G401.6 (cell line): ENCODE data around the gene ZMYND10.
A peak's percentile ranks its signal among the peaks of the same experiment; 100 is the strongest.

Source experiments
- FAIRE-seq: peaks from 2 replicates; lab custom pipeline; 2012; peaks lifted over from hg19 to GRCh38; lab: Jason Lieb, UNC

Gene ZMYND10

GRCh38 chr3:50370594-50370993, 25.1 kb upstream of the ZMYND10 start:
- peak; percentile 65 for FAIRE-seq

- no peak for FAIRE-seq
Observed at GRCh38 chr3:50369012-50369670, 23.6 kb upstream of the ZMYND10 start.

GRCh38 chr3:50365842-50366220, 20.3 kb upstream of the ZMYND10 start:
- FAIRE-seq = no peak

- FAIRE-seq = no peak
Observed at GRCh38 chr3:50365080-50365841, 19.7 kb upstream of the ZMYND10 start.

GRCh38 chr3:50364573-50365079, 19.1 kb upstream of the ZMYND10 start:
- FAIRE-seq = no peak

GRCh38 chr3:50359760-50360110, 14.2 kb upstream of the ZMYND10 start:
- no peak for FAIRE-seq

- peak; percentile 98 for FAIRE-seq
Observed at GRCh38 chr3:50358911-50359759, 13.6 kb upstream of the ZMYND10 start, which contains the start of gene TMEM115. TSS of gene TMEM115 (minus strand) at chr3:50359521. CDS start at chr3:50359063, 458 bp downstream.

- FAIRE-seq = no peak
Observed at GRCh38 chr3:50358355-50358910, 12.9 kb upstream of the ZMYND10 start.

- FAIRE-seq = no peak
Observed at GRCh38 chr3:50357481-50357880, 11.9 kb upstream of the ZMYND10 start.

GRCh38 chr3:50356553-50356952, 11.0 kb upstream of the ZMYND10 start:
- no peak for FAIRE-seq

- no peak for FAIRE-seq
Observed at GRCh38 chr3:50355829-50356552, 10.5 kb upstream of the ZMYND10 start.

- FAIRE-seq = no peak
Observed at GRCh38 chr3:50354850-50355249, 9.3 kb upstream of the ZMYND10 start.

- FAIRE-seq = no peak
Observed at GRCh38 chr3:50354186-50354764, 8.7 kb upstream of the ZMYND10 start.

GRCh38 chr3:50353245-50354004, 7.9 kb upstream of the ZMYND10 start:
- FAIRE-seq = no peak

- no peak for FAIRE-seq
Observed at GRCh38 chr3:50352781-50353180, 7.2 kb upstream of the ZMYND10 start.

- FAIRE-seq = no peak
Observed at GRCh38 chr3:50351323-50351697, 5.8 kb upstream of the ZMYND10 start.

- peak; percentile 74 for FAIRE-seq
Observed at GRCh38 chr3:50350527-50351322, 5.2 kb upstream of the ZMYND10 start, which contains the start of the genes CYB561D2 and NPRL2. TSS of gene CYB561D2 (plus strand) at chr3:50350862. CDS start at chr3:50351434, 572 bp downstream. TSS of gene NPRL2 (minus strand) at chr3:50350775. CDS start at chr3:50350652, 123 bp downstream.

GRCh38 chr3:50350213-50350526, 4.6 kb upstream of the ZMYND10 start:
- no peak for FAIRE-seq

- peak; percentile 91 for FAIRE-seq
Observed at GRCh38 chr3:50347187-50347813, 1.8 kb upstream of the ZMYND10 start.
